ENCODE data around the gene SNTB2. TPM values are rescaled to one million over a fixed set of nuclear protein-coding genes. Genes with fewer than 3 reads are reported as not detected.

The SNTB2 gene
- total RNA-seq, 1 donor from 2014 or later, result 5.8 TPM

GRCh38 chr16:69320740-69321073 is 133.7 kb downstream of the SNTB2 start:
- no peak for TF ChIP-seq CTCF (conservative IDR thresholded peaks at IDR 0.05; ENCODE audit: low read depth, low read length)
- no peak overlapping the region for H3K4me3 ChIP-seq (ENCODE audit: low read depth, low read length)
- no peak for DNase-seq (ENCODE audit: low read depth)

- no peak for DNase-seq (ENCODE audit: low read depth)
- no peak overlapping the region for H3K4me3 ChIP-seq (ENCODE audit: low read depth, low read length)
- no peak for TF ChIP-seq CTCF (conservative IDR thresholded peaks at IDR 0.05; ENCODE audit: low read depth, low read length)
These were observed 134.1 kb downstream of the SNTB2 start for GRCh38 chr16:69321080-69321479.

- no peak for TF ChIP-seq CTCF (conservative IDR thresholded peaks at IDR 0.05; ENCODE audit: low read depth, low read length)
- no peak for DNase-seq (ENCODE audit: low read depth)
- H3K4me3 ChIP-seq (ENCODE audit: low read depth, low read length), result no peak overlapping the region
These were observed 135.4 kb downstream of the SNTB2 start for GRCh38 chr16:69322343-69322742.

- DNase-seq (ENCODE audit: low read depth), result no peak
- no peak for TF ChIP-seq CTCF (conservative IDR thresholded peaks at IDR 0.05; ENCODE audit: low read depth, low read length)
- no peak overlapping the region for H3K4me3 ChIP-seq (ENCODE audit: low read depth, low read length)
These were observed 136.5 kb downstream of the SNTB2 start for GRCh38 chr16:69323415-69323814.

GRCh38 chr16:69324013-69324531 is 137.1 kb downstream of the SNTB2 start:
- no peak for TF ChIP-seq CTCF (conservative IDR thresholded peaks at IDR 0.05; ENCODE audit: low read depth, low read length)
- no peak for DNase-seq (ENCODE audit: low read depth)
- H3K4me3 ChIP-seq (ENCODE audit: low read depth, low read length), result no peak overlapping the region

GRCh38 chr16:69324585-69325253 is 137.8 kb downstream of the SNTB2 start:
- no peak for TF ChIP-seq CTCF (conservative IDR thresholded peaks at IDR 0.05; ENCODE audit: low read depth, low read length)
- DNase-seq (ENCODE audit: low read depth), result no peak
- H3K4me3 ChIP-seq (ENCODE audit: low read depth, low read length), result no peak overlapping the region

- no peak for DNase-seq (ENCODE audit: low read depth)
- H3K4me3 ChIP-seq (ENCODE audit: low read depth, low read length), result peak overlapping the region; percentile 21
- no peak for TF ChIP-seq CTCF (conservative IDR thresholded peaks at IDR 0.05; ENCODE audit: low read depth, low read length)
These were observed 138.8 kb downstream of the SNTB2 start for GRCh38 chr16:69325784-69326171.
